IMR-90 (cell line): ENCODE results near the gene AQP5. TPM values are rescaled to one million over a fixed set of nuclear protein-coding genes. Genes with fewer than 3 reads are reported as not detected.

Source experiments
- ATAC-seq: fragments of 200-7000 bp; cut with Tn5 transposase; 2 replicates; pipeline ENCODE4 v1.9.1; 2020; ENCODE audit warnings: low read depth, mild to moderate bottlenecking, moderate library complexity
- BruUV-seq: library from RNA; stranded (reverse); fragments of 400-500 nt; replicated peaks from 2 replicates; lab custom pipeline; 2021; lab: Mats Ljungman, UMichigan
- CTCF ChIA-PET: fragments of 300-600 bp; formaldehyde crosslinking; extraction: SDS; loops from one replicate; lab custom pipeline; 2021; ENCODE audit warnings: antibody characterized with exemption; lab: Yijun Ruan, JAX
- POLR2A ChIA-PET: fragments of 300-600 bp; sonication (Branson Sonifier 250); formaldehyde crosslinking; loops from one replicate; lab custom pipeline; 2022; ENCODE audit warnings: antibody characterized with exemption; ENCODE audit not compliant: unreplicated experiment; lab: Charles Lee
- DNase-seq: peaks from one replicate; pipeline ENCODE4 v3.0.0; 2013
- H2AFZ ChIP-seq: replicated peaks from 2 replicates; pipeline ENCODE3; 2013; ENCODE audit warnings: low read length, mild to moderate bottlenecking; ENCODE audit not compliant: poor library complexity
- H2AK5ac ChIP-seq: 2 replicates; pipeline ENCODE4 v1.6.1; 2013; ENCODE audit warnings: low read depth, low read length, inconsistent platforms
- H2AK9ac ChIP-seq: replicated peaks from 2 replicates; pipeline ENCODE3; 2013; ENCODE audit warnings: mild to moderate bottlenecking, low read depth, low read length, moderate library complexity; ENCODE audit not compliant: poor library complexity
- H2BK120ac ChIP-seq: 2 replicates; pipeline ENCODE4 v1.6.1; 2013; ENCODE audit warnings: low read depth, low read length, inconsistent platforms
- H2BK15ac ChIP-seq: 3 replicates; pipeline ENCODE4 v1.6.1; 2013; ENCODE audit warnings: low read depth, low read length, inconsistent platforms
- H2BK20ac ChIP-seq: 2 replicates; pipeline ENCODE4 v1.6.1; 2013; ENCODE audit warnings: low read depth, mild to moderate bottlenecking, inconsistent platforms, low read length, moderate library complexity
- H2BK5ac ChIP-seq: 2 replicates; pipeline ENCODE4 v1.6.1; 2013; ENCODE audit warnings: mild to moderate bottlenecking, low read depth, low read length, inconsistent platforms; ENCODE audit not compliant: poor library complexity, severe bottlenecking
- H3K14ac ChIP-seq: replicated peaks from 2 replicates; pipeline ENCODE4 v1.6.1; 2013; ENCODE audit warnings: low read depth, low read length, inconsistent platforms
- H3K18ac ChIP-seq: 2 replicates; pipeline ENCODE4 v1.6.1; 2013; ENCODE audit warnings: low read depth, low read length, control low read depth
- H3K23ac ChIP-seq: 2 replicates; pipeline ENCODE4 v1.6.1; 2013; ENCODE audit warnings: low read depth, low read length, inconsistent platforms
- H3K27ac ChIP-seq: 2 replicates; pipeline ENCODE4 v1.5.1; 2013; ENCODE audit warnings: mild to moderate bottlenecking, control low read depth, low read length; ENCODE audit not compliant: insufficient read depth
- H3K27me3 ChIP-seq: 2 replicates; pipeline ENCODE4 v1.6.1; 2013; ENCODE audit warnings: low read length; ENCODE audit not compliant: control insufficient read depth, insufficient read depth
- H3K36me3 ChIP-seq: 2 replicates; pipeline ENCODE4 v1.6.1; 2013; ENCODE audit warnings: low read length, mixed read lengths; ENCODE audit not compliant: control insufficient read depth, insufficient read depth
- H3K4ac ChIP-seq: 2 replicates; pipeline ENCODE4 v1.6.1; 2013; ENCODE audit warnings: low read depth, low read length, inconsistent platforms
- H3K4me1 ChIP-seq: 2 replicates; pipeline ENCODE4 v1.6.1; 2013; ENCODE audit warnings: low read length, mixed read lengths; ENCODE audit not compliant: control insufficient read depth, insufficient read depth
- H3K4me2 ChIP-seq: 2 replicates; pipeline ENCODE4 v1.6.1; 2013; ENCODE audit warnings: low read depth, mild to moderate bottlenecking, control low read depth, low read length, moderate library complexity
- H3K4me3 ChIP-seq: 2 replicates; pipeline ENCODE4 v1.5.1; 2013; ENCODE audit warnings: low read depth, mild to moderate bottlenecking, control low read depth, low read length, moderate library complexity; ENCODE audit not compliant: insufficient read depth
- H3K56ac ChIP-seq: 2 replicates; pipeline ENCODE4 v1.6.1; 2013; ENCODE audit warnings: low read length, inconsistent platforms; ENCODE audit not compliant: insufficient read depth; ENCODE audit errors: extremely low read depth
- H3K79me1 ChIP-seq, 2 experiments: 2 replicates each; pipeline ENCODE4 v1.6.1; 2013; ENCODE audit warnings: low read length in 2 of 2, inconsistent platforms in 1 of 2, low read depth in 1 of 2
- H3K9ac ChIP-seq: 2 replicates; pipeline ENCODE4 v1.6.1; 2013; ENCODE audit warnings: low read depth, low read length, control low read depth
- H3K9me1 ChIP-seq: 2 replicates; pipeline ENCODE4 v1.6.1; 2013; ENCODE audit warnings: low read length, inconsistent platforms; ENCODE audit not compliant: insufficient read depth
- H3K9me3 ChIP-seq: 2 replicates; pipeline ENCODE4 v1.6.1; 2013; ENCODE audit warnings: low read length; ENCODE audit not compliant: control insufficient read depth, insufficient read depth
- H4K20me1 ChIP-seq: 2 replicates; pipeline ENCODE4 v1.6.1; 2013; ENCODE audit warnings: low read length, inconsistent platforms; ENCODE audit not compliant: insufficient read depth
- H4K5ac ChIP-seq: 2 replicates; pipeline ENCODE4 v1.6.1; 2013; ENCODE audit warnings: mild to moderate bottlenecking, low read depth, low read length, control low read depth
- H4K8ac ChIP-seq, 2 experiments: 2 replicates each; pipeline ENCODE4 v1.6.1; 2013; ENCODE audit warnings: low read depth in 2 of 2, low read length in 2 of 2, control low read depth in 1 of 2, inconsistent platforms in 1 of 2
- H4K91ac ChIP-seq: 2 replicates; pipeline ENCODE4 v1.6.1; 2013; ENCODE audit warnings: low read depth, low read length, inconsistent platforms; ENCODE audit not compliant: insufficient read depth
- BHLHE40 ChIP-seq: fragments of 150-350 bp; IDR thresholded peaks from 2 replicates; pipeline ENCODE4 v1.6.1; 2016; ENCODE audit warnings: mild to moderate bottlenecking, low read depth, low read length
- CEBPB ChIP-seq: IDR thresholded peaks from 2 replicates; pipeline ENCODE4 v1.6.1; 2012; ENCODE audit warnings: low read depth, low read length, improper control_type of control experiment
- FOS ChIP-seq: fragments of 150-350 bp; IDR thresholded peaks from 2 replicates; pipeline ENCODE4 v1.6.1; 2016; ENCODE audit warnings: low read depth, low read length
- MAFK ChIP-seq: IDR thresholded peaks from 2 replicates; pipeline ENCODE4 v1.6.1; 2012; ENCODE audit warnings: low read depth, low read length, improper control_type of control experiment
- MXI1 ChIP-seq: IDR thresholded peaks from 2 replicates; pipeline ENCODE4 v1.6.1; 2012; ENCODE audit warnings: low read depth, mild to moderate bottlenecking, low read length, moderate library complexity, borderline replicate concordance
- NFE2L2 ChIP-seq: fragments of 150-350 bp; IDR thresholded peaks from 2 replicates; pipeline ENCODE4 v1.6.1; 2016; ENCODE audit warnings: low read depth, mild to moderate bottlenecking, low read length
- POLR2A ChIP-seq: IDR thresholded peaks from 2 replicates; pipeline ENCODE4 v1.6.1; 2012; ENCODE audit warnings: mild to moderate bottlenecking, low read depth, low read length
- RAD21 ChIP-seq: IDR thresholded peaks from 2 replicates; pipeline ENCODE4 v1.6.1; 2012; ENCODE audit warnings: low read length, improper control_type of control experiment
- RCOR1 ChIP-seq: IDR thresholded peaks from 2 replicates; pipeline ENCODE4 v1.6.1; 2012; ENCODE audit warnings: mild to moderate bottlenecking, low read length, improper control_type of control experiment; ENCODE audit not compliant: insufficient replicate concordance
- RFX5 ChIP-seq: IDR thresholded peaks from 2 replicates; pipeline ENCODE4 v1.8.0; 2012; ENCODE audit warnings: low read depth, mild to moderate bottlenecking, low read length, moderate library complexity
- SMC3 ChIP-seq: fragments of 150-350 bp; IDR thresholded peaks from 2 replicates; pipeline ENCODE4 v1.6.1; 2016; ENCODE audit warnings: low read depth, mild to moderate bottlenecking, antibody characterized with exemption, low read length, moderate library complexity
- WGBS, 2 experiments: methylation state at CpG; one replicate each; pipeline versions ENCODE4 v1.1.5 to v1.1.7; 2013; ENCODE audit warnings: missing lambda C conversion rate in 2 of 2; ENCODE audit not compliant: insufficient read length in 1 of 2; ENCODE audit errors: extremely low coverage in 2 of 2; 5-methylcytosine and 5-hydroxymethylcytosine counted together
- dilution Hi-C: fragments of 300-500 bp; cut with HindIII; formaldehyde crosslinking; loops from one replicate; pipeline ENCODE4 v1.14.3; 2018; ENCODE audit warnings: low sequenced_read_pairs; ENCODE audit not compliant: unreplicated experiment
- in situ Hi-C: fragments of 300-500 bp; cut with MboI; formaldehyde crosslinking; loops from 3 replicates; pipeline ENCODE4 v1.14.3; 2019; ENCODE audit warnings: low sequenced_read_pairs, inconsistent platforms, mixed read lengths
- intact Hi-C: fragments of 100-400 bp; cut with micrococcal nuclease; formaldehyde crosslinking; loops from 2 replicates; pipeline ENCODE4 v1.10.0; 2022
- polyA plus RNA-seq, 3 experiments: library from polyadenylated mRNA; depleted of rRNA; stranded (reverse); fragments of >200 nt; gene quantifications; 2 replicates each; pipeline ENCODE4 v1.2.3, GENCODE V29; 2012; ENCODE audit warnings: low replicate concordance in 1 of 3
- total RNA-seq: library from RNA; depleted of rRNA; stranded (reverse); fragments of >200 nt; gene quantifications from 2 replicates; pipeline ENCODE4 v1.2.3, GENCODE V29; 2012
- TF ChIP-seq, protein P1 (sequence below): fragments of 150-350 bp; IDR thresholded peaks from 2 replicates; pipeline ENCODE4 v1.6.1; 2017; ENCODE audit warnings: mild to moderate bottlenecking, antibody characterized with exemption, low read length, low read depth
- TF ChIP-seq, protein P2 (sequence below): fragments of 150-350 bp; IDR thresholded peaks from 2 replicates; pipeline ENCODE4 v1.6.1; 2016; ENCODE audit warnings: low read depth, mild to moderate bottlenecking, low read length, moderate library complexity, borderline replicate concordance
- TF ChIP-seq, protein P3 (sequence below): conservative IDR thresholded peaks from 2 replicates; pipeline ENCODE4 v1.5.1; 2012; ENCODE audit warnings: mild to moderate bottlenecking, low read depth, low read length, improper control_type of control experiment

AQP5 gene
- total and polyA plus RNA-seq, 2 of the 4 experiments (the other 2 are of a cell fraction) = not detected

DNA sequence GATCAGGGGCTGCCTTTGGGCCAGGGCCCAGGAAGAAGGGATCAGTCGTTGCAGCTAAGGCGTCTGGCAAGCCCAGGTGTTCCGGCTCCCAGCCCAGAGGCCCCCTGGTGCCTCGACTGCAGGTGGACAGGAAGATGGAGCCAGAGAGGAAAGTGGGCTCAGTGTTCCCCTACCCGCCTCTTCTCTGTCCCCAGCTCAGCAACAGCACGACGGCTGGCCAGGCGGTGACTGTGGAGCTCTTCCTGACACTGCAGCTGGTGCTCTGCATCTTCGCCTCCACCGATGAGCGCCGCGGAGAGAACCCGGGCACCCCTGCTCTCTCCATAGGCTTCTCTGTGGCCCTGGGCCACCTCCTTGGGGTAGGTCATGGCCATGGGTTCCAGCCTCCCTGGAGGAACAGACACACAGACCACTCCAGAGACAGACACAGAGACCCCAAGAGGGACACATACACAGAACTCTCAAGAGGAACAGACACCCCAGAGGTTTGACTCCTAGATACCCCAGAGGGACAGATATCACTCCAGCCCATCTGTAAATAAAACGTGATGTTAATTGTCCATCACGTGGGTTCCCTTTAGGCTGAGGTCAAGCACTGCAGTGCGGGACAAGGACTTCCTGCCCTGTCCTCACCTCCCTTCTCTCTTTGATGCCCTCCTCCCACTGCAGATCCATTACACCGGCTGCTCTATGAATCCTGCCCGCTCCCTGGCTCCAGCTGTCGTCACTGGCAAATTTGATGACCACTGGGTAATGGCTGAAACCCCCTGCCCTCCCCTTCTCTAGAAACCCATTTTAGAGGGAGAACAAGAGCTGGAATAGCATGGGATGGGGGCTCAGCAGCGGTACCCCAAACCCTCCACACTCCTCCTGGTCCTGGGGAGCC lies 7.5 kb upstream of the AQP5 start:
- no peak overlapping the region for H3K4me3 ChIP-seq
- no peaks in the 10 kb centered on the region for H3K79me1 ChIP-seq
- BruUV-seq = no TSS peak
- H2AFZ ChIP-seq = no peak overlapping the region
- no peak overlapping the region for H4K91ac ChIP-seq
- H3K27me3 ChIP-seq = peaks cover 86% of the 10 kb centered on the region
- POLR2A ChIA-PET = no interaction called here
- no peaks in the 10 kb centered on the region for H4K20me1 ChIP-seq
- in situ Hi-C loops (loop anchor here (5.0 kb wide), 1 partner anchor 87 kb away; no protein-coding TSS in a partner anchor), intact Hi-C loops (no loop called here), dilution Hi-C loops (no loop called here)
- no peak overlapping the region for H2AK9ac ChIP-seq
- H4K5ac ChIP-seq = no peak overlapping the region
- no peak overlapping the region for H4K8ac ChIP-seq
- H2BK15ac ChIP-seq = no peak overlapping the region
- no peak overlapping the region for H3K56ac ChIP-seq
- ATAC-seq (no peak), DNase-seq (no peak)
- no peak overlapping the region for H3K4ac ChIP-seq
- H3K18ac ChIP-seq = no peak overlapping the region
- no peak overlapping the region for H3K4me2 ChIP-seq
- CTCF ChIA-PET = interaction anchor here (1.6 to 2.0 kb wide), 2 partner anchors 8 to 13 kb away, joined by 6 to 7 read pairs; no protein-coding TSS in a partner anchor
- H2BK20ac ChIP-seq = no peak overlapping the region
- H2BK120ac ChIP-seq = no peak overlapping the region
- no peak overlapping the region for H2BK5ac ChIP-seq
- no peaks in the 10 kb centered on the region for H3K9me1 ChIP-seq
- no peaks in the 10 kb centered on the region for H3K4me1 ChIP-seq
- no peak overlapping the region for H3K14ac ChIP-seq
- no peak overlapping the region for H3K9ac ChIP-seq
- no peaks in the 10 kb centered on the region; the same call in 1 of the 2 replicates for H3K9me3 ChIP-seq
- no peak overlapping the region for H2AK5ac ChIP-seq
- 56% methylated on average over 9 of the region's 21 CpGs; no CpG with 5 or more reads in 1 of the 2 experiments for WGBS, 2 experiments
- 0 out of 2 replicates have a peak overlapping the region, but pooled peaks have one; percentile 2 for H3K23ac ChIP-seq
- no peak overlapping the region for H3K27ac ChIP-seq
- no peaks in the 10 kb centered on the region for H3K36me3 ChIP-seq
- no peak for TF ChIP-seq CEBPB
- TF ChIP-seq BHLHE40 = no peak
- TF ChIP-seq SMC3 = no peak
- TF ChIP-seq NFE2L2 = no peak
- TF ChIP-seq, protein P1, sequence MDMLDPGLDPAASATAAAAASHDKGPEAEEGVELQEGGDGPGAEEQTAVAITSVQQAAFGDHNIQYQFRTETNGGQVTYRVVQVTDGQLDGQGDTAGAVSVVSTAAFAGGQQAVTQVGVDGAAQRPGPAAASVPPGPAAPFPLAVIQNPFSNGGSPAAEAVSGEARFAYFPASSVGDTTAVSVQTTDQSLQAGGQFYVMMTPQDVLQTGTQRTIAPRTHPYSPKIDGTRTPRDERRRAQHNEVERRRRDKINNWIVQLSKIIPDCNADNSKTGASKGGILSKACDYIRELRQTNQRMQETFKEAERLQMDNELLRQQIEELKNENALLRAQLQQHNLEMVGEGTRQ = no peak
- TF ChIP-seq POLR2A = no peak
- no peak for TF ChIP-seq RAD21
- no peak for TF ChIP-seq FOS
- TF ChIP-seq MXI1 = no peak
- TF ChIP-seq, protein P2, sequence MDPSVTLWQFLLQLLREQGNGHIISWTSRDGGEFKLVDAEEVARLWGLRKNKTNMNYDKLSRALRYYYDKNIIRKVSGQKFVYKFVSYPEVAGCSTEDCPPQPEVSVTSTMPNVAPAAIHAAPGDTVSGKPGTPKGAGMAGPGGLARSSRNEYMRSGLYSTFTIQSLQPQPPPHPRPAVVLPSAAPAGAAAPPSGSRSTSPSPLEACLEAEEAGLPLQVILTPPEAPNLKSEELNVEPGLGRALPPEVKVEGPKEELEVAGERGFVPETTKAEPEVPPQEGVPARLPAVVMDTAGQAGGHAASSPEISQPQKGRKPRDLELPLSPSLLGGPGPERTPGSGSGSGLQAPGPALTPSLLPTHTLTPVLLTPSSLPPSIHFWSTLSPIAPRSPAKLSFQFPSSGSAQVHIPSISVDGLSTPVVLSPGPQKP = no peak
- TF ChIP-seq, protein P3, sequence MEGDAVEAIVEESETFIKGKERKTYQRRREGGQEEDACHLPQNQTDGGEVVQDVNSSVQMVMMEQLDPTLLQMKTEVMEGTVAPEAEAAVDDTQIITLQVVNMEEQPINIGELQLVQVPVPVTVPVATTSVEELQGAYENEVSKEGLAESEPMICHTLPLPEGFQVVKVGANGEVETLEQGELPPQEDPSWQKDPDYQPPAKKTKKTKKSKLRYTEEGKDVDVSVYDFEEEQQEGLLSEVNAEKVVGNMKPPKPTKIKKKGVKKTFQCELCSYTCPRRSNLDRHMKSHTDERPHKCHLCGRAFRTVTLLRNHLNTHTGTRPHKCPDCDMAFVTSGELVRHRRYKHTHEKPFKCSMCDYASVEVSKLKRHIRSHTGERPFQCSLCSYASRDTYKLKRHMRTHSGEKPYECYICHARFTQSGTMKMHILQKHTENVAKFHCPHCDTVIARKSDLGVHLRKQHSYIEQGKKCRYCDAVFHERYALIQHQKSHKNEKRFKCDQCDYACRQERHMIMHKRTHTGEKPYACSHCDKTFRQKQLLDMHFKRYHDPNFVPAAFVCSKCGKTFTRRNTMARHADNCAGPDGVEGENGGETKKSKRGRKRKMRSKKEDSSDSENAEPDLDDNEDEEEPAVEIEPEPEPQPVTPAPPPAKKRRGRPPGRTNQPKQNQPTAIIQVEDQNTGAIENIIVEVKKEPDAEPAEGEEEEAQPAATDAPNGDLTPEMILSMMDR = no peak
- no peak for TF ChIP-seq RCOR1
- TF ChIP-seq MAFK = no peak
- no peak for TF ChIP-seq RFX5
